GM21717 (cell line): ENCODE measurements around the gene IGSF9B.

ENCODE experiments used
- ATAC-seq: cut with Tn5 transposase; IDR thresholded peaks from one replicate; pipeline ENCODE4 v1.9.1; 2021; ENCODE audit warnings: mild to moderate bottlenecking, moderate library complexity; ENCODE audit not compliant: unreplicated experiment

IGSF9B gene

DNA sequence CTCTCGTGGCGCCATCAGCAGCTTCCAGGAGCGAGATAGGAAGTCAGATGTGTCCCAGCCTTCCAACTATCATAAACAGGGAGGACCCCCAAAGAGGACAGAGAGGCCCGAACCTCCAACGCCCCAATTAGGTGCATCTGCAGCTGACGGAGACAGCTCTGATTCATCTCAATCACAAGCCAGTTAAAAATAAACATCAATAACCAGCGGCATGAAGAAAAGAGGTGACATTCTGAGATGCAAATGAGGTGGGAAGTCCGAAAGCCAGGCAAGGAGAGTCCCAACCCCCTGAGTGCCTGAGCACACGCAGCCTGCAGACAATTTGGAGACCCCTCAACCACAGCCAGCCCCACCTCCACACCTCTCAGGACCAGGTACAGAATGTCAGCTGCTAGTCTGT lies 28.1 kb upstream of the IGSF9B start:
- no peak for ATAC-seq

GRCh38 chr11:133983660-133984316 lies 27.0 kb upstream of the IGSF9B start:
- ATAC-seq = no peak

GRCh38 chr11:133982876-133983275 lies 26.1 kb upstream of the IGSF9B start:
- ATAC-seq = no peak

- no peak for ATAC-seq
Observed at GRCh38 chr11:133982151-133982550, 25.4 kb upstream of the IGSF9B start.

- no peak for ATAC-seq
Observed at GRCh38 chr11:133981156-133981555, 24.4 kb upstream of the IGSF9B start.

GRCh38 chr11:133980665-133981064 lies 23.9 kb upstream of the IGSF9B start:
- no peak for ATAC-seq

DNA sequence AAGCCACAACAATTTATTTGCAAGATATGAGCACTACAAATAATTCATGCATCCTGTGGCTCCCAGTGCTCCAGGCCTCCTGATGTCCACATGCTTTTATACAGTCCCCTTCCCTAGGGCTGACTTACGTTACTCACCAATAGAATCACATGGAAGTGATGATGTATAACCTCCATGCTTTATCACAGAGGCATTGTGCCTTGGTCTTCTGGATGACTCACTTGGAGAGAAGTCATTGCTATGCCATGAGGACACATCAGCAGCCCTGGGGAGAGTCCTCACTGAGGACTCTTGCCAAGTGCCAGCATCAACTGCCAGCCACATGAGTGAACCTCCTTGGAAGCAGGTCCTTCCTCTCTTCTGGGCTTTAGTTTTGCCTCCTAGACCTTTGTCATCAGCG lies 22.0 kb upstream of the IGSF9B start:
- ATAC-seq = no peak

GRCh38 chr11:133977067-133977677 lies 20.4 kb upstream of the IGSF9B start:
- peak; percentile 98 for ATAC-seq

- no peak for ATAC-seq
Observed at GRCh38 chr11:133975488-133975849, 18.7 kb upstream of the IGSF9B start.

GRCh38 chr11:133974836-133975487 lies 18.2 kb upstream of the IGSF9B start:
- ATAC-seq = no peak

- ATAC-seq = no peak
Observed at GRCh38 chr11:133971881-133972280, 15.1 kb upstream of the IGSF9B start.

DNA sequence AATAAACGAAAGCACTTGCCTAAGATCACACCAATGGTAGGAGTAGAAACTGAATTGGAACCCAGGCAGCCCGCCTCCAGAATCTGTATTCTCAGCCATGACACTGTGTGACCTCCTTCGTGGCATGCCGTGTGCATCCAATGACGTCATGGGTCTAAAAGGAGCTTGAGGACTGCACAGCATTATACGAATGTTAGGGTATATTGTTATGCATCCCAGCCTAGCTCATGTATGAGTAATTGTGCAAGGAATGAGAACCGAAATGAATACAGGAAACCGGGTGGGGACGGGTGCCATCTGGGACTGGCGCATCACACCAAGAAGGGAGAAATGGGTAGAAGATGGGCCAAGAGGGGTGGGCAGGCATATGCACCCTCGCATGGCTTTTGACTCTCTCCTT lies 12.3 kb upstream of the IGSF9B start:
- no peak for ATAC-seq

DNA sequence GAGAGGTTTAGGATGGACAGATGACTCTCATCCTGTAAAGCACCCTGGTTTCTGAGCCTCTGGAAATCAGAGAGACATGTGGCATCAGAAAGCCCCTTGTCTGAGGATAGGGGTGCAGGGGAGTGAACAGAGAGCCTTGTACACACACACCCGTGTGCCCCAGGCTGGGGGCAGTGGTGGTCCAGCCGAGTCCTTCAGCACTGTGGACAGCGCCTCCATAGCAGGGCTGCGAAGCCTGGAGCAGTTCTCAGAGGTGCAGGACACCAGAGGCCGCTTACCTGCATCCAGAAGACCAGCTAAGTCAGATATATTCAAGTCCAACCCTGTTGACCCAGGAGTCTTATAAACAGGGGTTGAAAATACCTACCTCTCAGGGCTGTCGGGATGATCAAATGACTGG lies 11.5 kb upstream of the IGSF9B start:
- ATAC-seq = no peak

GRCh38 chr11:133967599-133968238 lies 11.0 kb upstream of the IGSF9B start:
- ATAC-seq = no peak

DNA sequence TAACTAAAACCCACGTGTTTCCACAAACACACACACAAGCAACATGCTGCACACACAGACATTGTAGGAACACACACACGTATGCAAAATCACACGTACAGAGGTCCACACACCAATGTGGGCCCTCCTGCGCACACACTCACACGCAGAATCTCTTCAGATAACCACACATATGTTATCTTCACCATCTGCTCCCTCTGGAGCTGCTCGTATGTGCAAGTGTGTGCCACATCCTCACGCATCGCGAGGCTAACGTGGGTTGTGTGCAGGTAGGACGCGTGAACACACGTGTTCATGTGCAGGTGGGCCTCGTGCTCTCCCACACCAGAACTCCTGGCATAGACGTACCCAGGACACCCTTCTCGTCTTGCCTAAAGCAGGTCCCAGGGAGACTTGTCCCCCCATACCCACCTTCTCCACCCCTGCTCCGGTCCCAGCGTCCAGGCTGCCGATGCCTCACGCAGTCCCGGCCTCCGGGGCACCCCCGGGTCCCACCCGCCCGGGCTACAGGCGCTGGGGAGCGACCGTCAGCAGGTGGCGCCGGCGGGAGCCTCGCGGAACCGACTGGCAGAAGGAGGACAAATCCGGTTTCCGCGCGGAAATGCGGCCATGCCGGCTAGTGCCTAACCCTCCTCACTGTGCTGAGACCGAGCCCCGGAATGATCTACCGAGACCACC lies 10.3 kb upstream of the IGSF9B start:
- ATAC-seq = no peak

DNA sequence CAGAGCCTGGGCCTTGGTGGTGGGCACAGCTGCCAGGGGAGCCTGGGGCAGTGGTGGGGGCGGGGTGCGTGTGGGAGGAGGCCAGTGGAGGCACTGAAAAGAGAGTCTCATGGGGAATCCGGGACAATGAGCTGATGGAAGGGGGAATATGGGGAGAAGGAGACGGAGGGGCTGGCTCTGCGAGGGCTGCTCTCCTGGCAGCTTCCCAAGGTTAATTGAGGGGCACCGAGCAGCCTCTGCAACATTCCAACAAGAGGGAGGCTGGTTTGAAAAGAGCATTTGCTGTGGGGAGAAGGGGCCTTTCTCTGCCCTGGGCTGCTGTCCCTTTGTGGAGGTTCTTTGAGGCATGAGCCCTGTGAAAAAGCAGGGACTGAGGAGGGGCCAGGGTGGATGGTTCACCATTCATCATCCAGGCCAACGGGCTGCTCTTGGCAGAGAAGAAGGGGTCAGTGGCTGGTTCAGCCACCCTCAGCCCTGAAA lies 9.4 kb upstream of the IGSF9B start:
- no peak for ATAC-seq

DNA sequence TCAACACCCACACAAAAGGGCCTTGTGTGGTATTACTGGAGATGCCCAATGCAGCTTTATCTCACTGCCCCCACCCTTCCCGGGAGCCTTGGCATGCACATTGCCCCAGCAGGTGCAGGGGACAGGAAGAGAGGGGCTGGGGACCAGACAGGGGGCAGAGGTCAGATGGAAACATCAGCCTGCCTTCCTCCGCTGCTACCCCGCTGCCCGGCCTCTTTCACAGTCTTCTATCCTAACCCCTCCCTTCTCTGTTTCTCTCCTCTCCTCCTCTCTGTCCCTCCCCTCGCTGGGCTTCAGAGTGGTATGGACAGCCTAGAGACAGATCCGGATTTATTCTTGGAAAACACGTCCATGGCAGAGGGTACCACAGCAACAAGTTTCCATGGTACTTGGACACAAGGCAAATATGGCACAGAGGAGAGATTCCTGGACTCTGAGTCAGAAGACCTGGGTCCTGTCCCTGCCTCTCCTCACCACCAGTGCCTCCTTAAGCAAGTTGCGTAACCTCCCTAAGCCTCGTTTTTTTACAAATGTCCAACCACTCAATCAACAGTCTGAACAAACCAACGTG lies 8.3 kb upstream of the IGSF9B start:
- ATAC-seq = no peak

GRCh38 chr11:133964356-133964755 lies 7.6 kb upstream of the IGSF9B start:
- ATAC-seq = no peak

- ATAC-seq = no peak
Observed at GRCh38 chr11:133961890-133962289, 5.1 kb upstream of the IGSF9B start.

GRCh38 chr11:133957900-133958299 lies 1.1 kb upstream of the IGSF9B start:
- ATAC-seq = no peak

- no peak for ATAC-seq
Observed at GRCh38 chr11:133955945-133956421, 785 bp downstream of the IGSF9B start.
